ENCODE results near the gene ZDHHC8.

GRCh38 chr22:20157430-20158183 lies 26.0 kb downstream of the ZDHHC8 start:
- TF ChIP-seq RAD21 (conservative IDR thresholded peaks at IDR 0.05 in 1 of 2, IDR thresholded peaks at IDR 0.05 in 1 of 2) (no peak), CTCF (IDR thresholded peaks at IDR 0.05) (no peak), E2F6 (IDR thresholded peaks at IDR 0.05; ENCODE audit: borderline replicate concordance, low read depth) (no peak), KDM5A (IDR thresholded peaks at IDR 0.05) (no peak), ESRRA (IDR thresholded peaks at IDR 0.05; ENCODE audit: borderline replicate concordance, low read length) (no peak), EP300 (IDR thresholded peaks at IDR 0.05) (no peak), RCOR1 (IDR thresholded peaks at IDR 0.05; ENCODE audit: low read depth, low read length) (no peak), JUNB (IDR thresholded peaks at IDR 0.05) (no peak), CEBPB (IDR thresholded peaks at IDR 0.05) (no peak)

All from A549 (cell line).